Stomach (tissue), 9 donors: ENCODE data around the gene CDC42EP1. TPM values are rescaled to one million over a fixed set of nuclear protein-coding genes. Genes with fewer than 3 reads are reported as not detected.

ENCODE experiments used
- DNase-seq, 2 donors: peaks; one replicate each; pipeline versions ENCODE4 v3.0.0 to v3.0.0-alpha.2; 2013 to 2019
- H3K27ac ChIP-seq, 5 donors: fragments of 200-600 bp in 4 of 5; sonication (generic) in 4 of 5; one replicate each; pipeline ENCODE4 v1.5.1; 2013 to 2019; ENCODE audit warnings: mild to moderate bottlenecking in 1 of 5, moderate library complexity in 1 of 5
- H3K27me3 ChIP-seq, 3 donors: fragments of 200-600 bp; sonication (generic); one replicate each; pipeline ENCODE4 v1.5.1; 2017 to 2019; ENCODE audit warnings: mixed run types in 1 of 3
- H3K36me3 ChIP-seq, 4 donors: fragments of 200-600 bp; sonication (generic); 1 replicate in 3 of 4; 2 replicates in 1 of 4; pipeline ENCODE4 v1.5.1; 2016 to 2019
- H3K4me1 ChIP-seq, 4 donors: fragments of 200-600 bp; sonication (generic); one replicate each; pipeline ENCODE4 v1.5.1; 2016 to 2019
- H3K4me3 ChIP-seq, 4 donors: fragments of 200-600 bp; sonication (generic) in 3 of 4; one replicate each; pipeline ENCODE4 v1.5.1; 2016 to 2019; ENCODE audit warnings: mild to moderate bottlenecking in 1 of 4
- H3K9me3 ChIP-seq, 4 donors: fragments of 200-600 bp; sonication (generic); one replicate each; pipeline ENCODE4 v1.5.1; 2016 to 2019
- CTCF ChIP-seq, 7 experiments: fragments of 450-650 bp in 4 of 7; fragments of 200-600 bp in 3 of 7; sonication (generic) in 3 of 7; IDR thresholded peaks; one replicate each; pipeline ENCODE4 v1.5.1; 2016 to 2019; ENCODE audit warnings: antibody characterized with exemption in 7 of 7, control low read depth in 2 of 7, mild to moderate bottlenecking in 1 of 7
- EP300 ChIP-seq: sonication (generic); formaldehyde crosslinking; IDR thresholded peaks from one replicate; pipeline ENCODE4 v1.6.1; 2017; ENCODE audit warnings: antibody characterized with exemption
- POLR2A ChIP-seq, 4 donors: fragments of 450-650 bp; IDR thresholded peaks; one replicate each; pipeline ENCODE4 v1.6.1; 2016; ENCODE audit warnings: antibody characterized with exemption in 4 of 4, control low read depth in 2 of 4, mild to moderate bottlenecking in 1 of 4, moderate library complexity in 1 of 4
- POLR2AphosphoS5 ChIP-seq, 3 donors: sonication (generic); formaldehyde crosslinking; IDR thresholded peaks; one replicate each; pipeline ENCODE4 v1.6.1; 2016; ENCODE audit warnings: antibody characterized with exemption in 3 of 3
- WGBS, 5 donors: extraction: QIAGEN DNeasy Blood & Tissue Kit in 3 of 5; methylation state at CpG; one replicate each; pipeline versions ENCODE4 v1.1.5 to v1.1.7; 2013 to 2018; 5-methylcytosine and 5-hydroxymethylcytosine counted together
- intact Hi-C: fragments of 100-400 bp; cut with DNase I; formaldehyde crosslinking; loops from one replicate; pipeline ENCODE4 v1.15.1; 2023; ENCODE audit warnings: low total_unique reads
- polyA plus RNA-seq, 3 donors: library from polyadenylated mRNA; stranded (reverse); fragments of 200-250 nt; gene quantifications; one replicate each; pipeline ENCODE4 v1.2.3, GENCODE V29; 2013
- total RNA-seq, 5 donors: library from RNA; depleted of rRNA; stranded (reverse); fragments of >200 nt; gene quantifications; one replicate each; pipeline versions ENCODE4 v1.1.0 to v1.2.3, GENCODE V29; 2014 to 2016
- donor health status: healthy with polysubstance abuse.
- donor health status: Bipolar disorder and iron deficiency.
- donor health status: healthy.

CDC42EP1 gene
- total and polyA plus RNA-seq, 8 donors, result 28.6 to 195 (median 80.1) TPM

- Histone ChIP-seq H3K27ac (peak overlapping the region; percentile 89 to 100 (median 99)), H3K9me3 (no peaks in the 10 kb centered on the region), H3K27me3 (no peaks in the 10 kb centered on the region), H3K4me3 (peak overlapping the region in 1 of 4 donors; percentile 5), H3K4me1 (peaks cover 64 to 84% (median 80%) of the 10 kb centered on the region in 4 donors), H3K36me3 (peaks cover 20 to 38% (median 30%) of the 10 kb centered on the region in 4 donors)
- WGBS, 5 donors, result 35 to 58% (median 38%) methylated on average over 5 to 14 of the region's 14 CpGs
- intact Hi-C loops, result no loop called here
- TF ChIP-seq POLR2A (IDR thresholded peaks at IDR 0.05) (no peak), EP300 (no peak), CTCF (IDR thresholded peaks at IDR 0.05) (no peak), POLR2AphosphoS5 (IDR thresholded peaks at IDR 0.05) (no peak)
- DNase-seq, result no peak
Measured at GRCh38 chr22:37568448-37569008, 8.2 kb downstream of the CDC42EP1 start.

GRCh38 chr22:37569009-37569920, 9.0 kb downstream of the CDC42EP1 start:
- Histone ChIP-seq H3K36me3 (peaks cover 20 to 38% (median 30%) of the 10 kb centered on the region in 4 donors), H3K4me1 (peaks cover 57 to 76% (median 73%) of the 10 kb centered on the region in 4 donors)
- intact Hi-C loops, result no loop called here

GRCh38 chr22:37569921-37570660, 9.8 kb downstream of the CDC42EP1 start:
- WGBS, 5 donors, result 26 to 37% (median 28%) methylated on average over 9 of the region's 9 CpGs

More at GRCh38 chr22:37569009-37569920, 9.0 kb downstream of the CDC42EP1 start:
- H3K27me3 ChIP-seq, result no peaks in the 10 kb centered on the region
- peak; percentile 93 to 95 for DNase-seq
- H3K9me3 ChIP-seq, result no peaks in the 10 kb centered on the region
- H3K4me3 ChIP-seq, result peak overlapping the region in 1 of 4 donors; percentile 5
- no peak for TF ChIP-seq CTCF (IDR thresholded peaks at IDR 0.05)
- TF ChIP-seq POLR2A (IDR thresholded peaks at IDR 0.05), result peak in 1 of 4 donors; percentile 20
- peak; percentile 43 to 93 (median 92) for TF ChIP-seq POLR2AphosphoS5 (IDR thresholded peaks at IDR 0.05)
- WGBS, 5 donors, result 24 to 50% (median 34%) methylated on average over 18 to 21 of the region's 21 CpGs
- peak overlapping the region; percentile 89 to 100 (median 99) for H3K27ac ChIP-seq

More at GRCh38 chr22:37569921-37570660, 9.8 kb downstream of the CDC42EP1 start:
- TF ChIP-seq POLR2A (IDR thresholded peaks at IDR 0.05) (no peak), CTCF (IDR thresholded peaks at IDR 0.05) (no peak), POLR2AphosphoS5 (IDR thresholded peaks at IDR 0.05) (peak in 2 of 3 donors; percentile 66 to 84), EP300 (no peak)
- H3K4me3 ChIP-seq, result no peak overlapping the region
- H3K4me1 ChIP-seq, result peaks cover 51 to 68% (median 65%) of the 10 kb centered on the region in 4 donors
- DNase-seq, result peak; percentile 86 to 96
- H3K9me3 ChIP-seq, result no peaks in the 10 kb centered on the region
- peaks cover 20 to 38% (median 30%) of the 10 kb centered on the region in 4 donors for H3K36me3 ChIP-seq
- intact Hi-C loops, result no loop called here
- peak overlapping the region; percentile 89 to 100 (median 99) for H3K27ac ChIP-seq
- no peaks in the 10 kb centered on the region for H3K27me3 ChIP-seq
